ENCODE data around the gene TFDP3.

TFDP3 gene

GRCh38 chrX:133215017-133215416 is 3.1 kb downstream of the TFDP3 start:
- no peak overlapping the region for H3K4me2 ChIP-seq (ENCODE audit: low read depth, low read length, poor library complexity, severe bottlenecking)
- no peaks in the 10 kb centered on the region for H3K9me2 ChIP-seq (replicated peaks; ENCODE audit: insufficient read depth, low read length)
- TF ChIP-seq EZH2phosphoT487 (conservative IDR thresholded peaks at IDR 0.05; ENCODE audit: low read length): no peak
- TF ChIP-seq, protein P1, sequence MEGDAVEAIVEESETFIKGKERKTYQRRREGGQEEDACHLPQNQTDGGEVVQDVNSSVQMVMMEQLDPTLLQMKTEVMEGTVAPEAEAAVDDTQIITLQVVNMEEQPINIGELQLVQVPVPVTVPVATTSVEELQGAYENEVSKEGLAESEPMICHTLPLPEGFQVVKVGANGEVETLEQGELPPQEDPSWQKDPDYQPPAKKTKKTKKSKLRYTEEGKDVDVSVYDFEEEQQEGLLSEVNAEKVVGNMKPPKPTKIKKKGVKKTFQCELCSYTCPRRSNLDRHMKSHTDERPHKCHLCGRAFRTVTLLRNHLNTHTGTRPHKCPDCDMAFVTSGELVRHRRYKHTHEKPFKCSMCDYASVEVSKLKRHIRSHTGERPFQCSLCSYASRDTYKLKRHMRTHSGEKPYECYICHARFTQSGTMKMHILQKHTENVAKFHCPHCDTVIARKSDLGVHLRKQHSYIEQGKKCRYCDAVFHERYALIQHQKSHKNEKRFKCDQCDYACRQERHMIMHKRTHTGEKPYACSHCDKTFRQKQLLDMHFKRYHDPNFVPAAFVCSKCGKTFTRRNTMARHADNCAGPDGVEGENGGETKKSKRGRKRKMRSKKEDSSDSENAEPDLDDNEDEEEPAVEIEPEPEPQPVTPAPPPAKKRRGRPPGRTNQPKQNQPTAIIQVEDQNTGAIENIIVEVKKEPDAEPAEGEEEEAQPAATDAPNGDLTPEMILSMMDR (IDR thresholded peaks at IDR 0.05; ENCODE audit: insufficient read depth, low read length, poor library complexity, severe bottlenecking): no peak
- H3K36me3 ChIP-seq (ENCODE audit: low read length): no peaks in the 10 kb centered on the region
- H3F3A ChIP-seq (ENCODE audit: insufficient read depth): no peaks in the 10 kb centered on the region
- no peak overlapping the region for H3K4me3 ChIP-seq (ENCODE audit: insufficient read depth, low read length, poor library complexity, severe bottlenecking)
- H3K9ac ChIP-seq (ENCODE audit: low read length): no peak overlapping the region
- H3K27me3 ChIP-seq (ENCODE audit: low read length): no peaks in the 10 kb centered on the region
- H3K9me3 ChIP-seq (ENCODE audit: insufficient read depth, low read length): no peaks in the 10 kb centered on the region
- H4K20me1 ChIP-seq (ENCODE audit: low read depth, low read length): no peaks in the 10 kb centered on the region
- H3K79me2 ChIP-seq (ENCODE audit: insufficient read depth, low read length): no peaks in the 10 kb centered on the region
- H3K27ac ChIP-seq (ENCODE audit: low read depth, low read length): no peak overlapping the region
- no peak overlapping the region for H2AFZ ChIP-seq (ENCODE audit: low read depth, low read length, severe bottlenecking)

DNA sequence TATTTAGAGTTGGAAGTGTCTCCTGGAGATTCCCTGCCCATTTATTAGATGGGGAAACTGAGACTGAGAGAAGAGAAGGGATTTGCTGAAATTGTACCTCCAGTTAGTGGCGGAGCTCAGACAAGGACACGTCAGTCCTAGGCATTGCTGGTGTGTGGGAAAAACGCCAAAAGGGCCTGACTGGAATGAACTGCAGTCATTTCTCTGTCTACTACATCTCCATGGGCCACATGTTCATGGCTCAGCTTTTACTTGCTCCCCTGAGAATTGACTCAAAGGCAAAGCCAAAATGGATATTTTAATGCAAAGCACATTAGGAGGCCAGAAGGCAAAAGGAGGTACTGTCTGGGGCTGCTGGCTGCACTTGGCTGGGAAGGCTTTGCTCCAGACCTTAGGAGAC is 3.9 kb downstream of the TFDP3 start:
- no peaks in the 10 kb centered on the region for H3K36me3 ChIP-seq (ENCODE audit: low read length)
- H3K4me3 ChIP-seq (ENCODE audit: insufficient read depth, low read length, poor library complexity, severe bottlenecking): no peak overlapping the region
- H2AFZ ChIP-seq (ENCODE audit: low read depth, low read length, severe bottlenecking): no peak overlapping the region
- H3K27me3 ChIP-seq (ENCODE audit: low read length): no peaks in the 10 kb centered on the region
- no peaks in the 10 kb centered on the region for H3K9me3 ChIP-seq (ENCODE audit: insufficient read depth, low read length)
- no peak for TF ChIP-seq EZH2phosphoT487 (conservative IDR thresholded peaks at IDR 0.05; ENCODE audit: low read length)
- TF ChIP-seq, protein P1 (IDR thresholded peaks at IDR 0.05; ENCODE audit: insufficient read depth, low read length, poor library complexity, severe bottlenecking): no peak
- no peaks in the 10 kb centered on the region for H3F3A ChIP-seq (ENCODE audit: insufficient read depth)
- H4K20me1 ChIP-seq (ENCODE audit: low read depth, low read length): no peaks in the 10 kb centered on the region
- H3K27ac ChIP-seq (ENCODE audit: low read depth, low read length): no peak overlapping the region
- H3K4me2 ChIP-seq (ENCODE audit: low read depth, low read length, poor library complexity, severe bottlenecking): no peak overlapping the region
- H3K79me2 ChIP-seq (ENCODE audit: insufficient read depth, low read length): no peaks in the 10 kb centered on the region
- no peaks in the 10 kb centered on the region for H3K9me2 ChIP-seq (replicated peaks; ENCODE audit: insufficient read depth, low read length)
- H3K9ac ChIP-seq (ENCODE audit: low read length): no peak overlapping the region

- H3F3A ChIP-seq (ENCODE audit: insufficient read depth): no peaks in the 10 kb centered on the region
- H3K9me3 ChIP-seq (ENCODE audit: insufficient read depth, low read length): no peaks in the 10 kb centered on the region
- no peak overlapping the region for H3K9ac ChIP-seq (ENCODE audit: low read length)
- no peak overlapping the region for H2AFZ ChIP-seq (ENCODE audit: low read depth, low read length, severe bottlenecking)
- H3K9me2 ChIP-seq (replicated peaks; ENCODE audit: insufficient read depth, low read length): no peaks in the 10 kb centered on the region
- no peaks in the 10 kb centered on the region for H4K20me1 ChIP-seq (ENCODE audit: low read depth, low read length)
- H3K79me2 ChIP-seq (ENCODE audit: insufficient read depth, low read length): no peaks in the 10 kb centered on the region
- H3K27me3 ChIP-seq (ENCODE audit: low read length): no peaks in the 10 kb centered on the region
- no peak overlapping the region for H3K4me3 ChIP-seq (ENCODE audit: insufficient read depth, low read length, poor library complexity, severe bottlenecking)
- H3K36me3 ChIP-seq (ENCODE audit: low read length): no peaks in the 10 kb centered on the region
- TF ChIP-seq EZH2phosphoT487 (conservative IDR thresholded peaks at IDR 0.05; ENCODE audit: low read length): no peak
- TF ChIP-seq, protein P1 (IDR thresholded peaks at IDR 0.05; ENCODE audit: insufficient read depth, low read length, poor library complexity, severe bottlenecking): no peak
- no peak overlapping the region for H3K27ac ChIP-seq (ENCODE audit: low read depth, low read length)
- no peak overlapping the region for H3K4me2 ChIP-seq (ENCODE audit: low read depth, low read length, poor library complexity, severe bottlenecking)
Observed at GRCh38 chrX:133213117-133213516, 5.0 kb downstream of the TFDP3 start.
